Measurements from ENCODE around the gene SH3BP1.

- TF ChIP-seq POLR2A (IDR thresholded peaks at IDR 0.05; ENCODE audit: low read depth, low read length): no peak
- no peak for TF ChIP-seq POLR2AphosphoS5 (IDR thresholded peaks at IDR 0.05; ENCODE audit: low read depth, low read length)
- TF ChIP-seq TAF1 (IDR thresholded peaks at IDR 0.05; ENCODE audit: borderline replicate concordance, low read depth, low read length): no peak
Observed at GRCh38 chr22:37701141-37701786, 61.8 kb downstream of the SH3BP1 start.

All from GM12892 (cell line).